K562 (cell line): ENCODE results near the gene PRR7.

Experiments
- GATAD2B ChIP-seq: fragments of 450-650 bp; IDR thresholded peaks from 2 replicates; pipeline ENCODE4 v1.6.1; 2017; ENCODE audit warnings: mild to moderate bottlenecking, borderline replicate concordance
- HMGXB4 ChIP-seq: sonication (generic); formaldehyde crosslinking; IDR thresholded peaks from 2 replicates; pipeline ENCODE4 v1.8.1; 2023; ENCODE audit warnings: mild to moderate bottlenecking, missing genetic modification reagents
- MECOM ChIP-seq: fragments of 250-450 bp; sonication (Bioruptor Pico); IDR thresholded peaks from 2 replicates; pipeline ENCODE4 v1.8.0; 2022; ENCODE audit warnings: inconsistent platforms
- TF ChIP-seq, protein P1 (sequence below), 3 experiments: IDR thresholded peaks in 2 of 3; conservative IDR thresholded peaks in 1 of 3; 2 replicates each; pipeline ENCODE4 v1.5.1; 2011 to 2012; ENCODE audit warnings: low read length in 3 of 3, mild to moderate bottlenecking in 3 of 3, control low read depth in 2 of 3, improper control_type of control experiment in 1 of 3, inconsistent platforms in 1 of 3, low read depth in 1 of 3, mixed read lengths in 1 of 3, moderate library complexity in 1 of 3; ENCODE audit not compliant: insufficient read depth in 2 of 3
- TF ChIP-seq, protein P2 (sequence below): fragments of 450-650 bp; IDR thresholded peaks from 2 replicates; pipeline ENCODE4 v1.7.1; 2018; ENCODE audit warnings: mild to moderate bottlenecking, low read depth; ENCODE audit not compliant: partially characterized antibody
- TF ChIP-seq, protein P3 (sequence below): fragments of 150-350 bp; conservative IDR thresholded peaks from 2 replicates; pipeline ENCODE4 v1.6.1; 2014; ENCODE audit warnings: low read length
- TF ChIP-seq, protein P4 (sequence below): fragments of 450-650 bp; formaldehyde crosslinking; IDR thresholded peaks from 2 replicates; pipeline ENCODE4 v1.4.0; 2020; ENCODE audit warnings: mild to moderate bottlenecking, mixed read lengths

DNA sequence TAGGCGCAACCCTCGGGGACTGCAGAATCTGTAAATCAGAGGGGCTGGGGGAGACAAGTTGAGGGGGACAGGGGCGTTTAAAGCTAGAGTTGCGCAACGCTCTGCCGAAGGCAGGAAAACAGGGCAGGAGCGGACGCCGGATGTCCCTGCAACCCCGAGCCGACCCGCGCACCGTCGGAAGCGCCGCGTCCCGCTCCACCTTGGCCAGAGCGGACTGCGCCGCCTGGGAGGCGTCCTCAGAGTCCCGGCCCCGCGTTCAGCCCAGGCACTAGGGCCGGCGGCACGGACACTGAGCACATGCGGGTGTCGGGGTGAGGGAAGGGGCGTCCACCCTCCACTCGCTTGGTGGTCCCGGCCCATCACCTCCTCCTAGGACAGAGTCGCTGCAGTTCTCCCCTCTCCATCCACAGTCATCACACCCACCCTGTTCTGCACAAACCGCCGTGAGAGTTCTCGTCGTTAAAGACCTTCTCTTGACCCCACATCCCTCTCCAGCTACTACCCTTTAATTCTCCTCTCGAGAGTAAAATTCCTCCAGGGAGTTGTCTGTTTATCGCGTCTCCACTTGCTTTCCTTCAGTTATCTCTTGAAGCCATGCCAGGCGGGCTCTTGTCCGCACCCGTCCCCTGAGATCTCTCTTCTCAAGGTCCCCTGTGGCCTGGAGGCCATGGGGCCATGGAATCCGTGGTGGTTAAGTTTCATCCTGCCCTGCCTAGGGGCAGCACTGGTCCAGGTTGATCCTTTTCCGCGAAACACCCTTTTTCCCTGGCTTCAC lies 51.6 kb downstream of the PRR7 start:
- TF ChIP-seq GATAD2B (no peak), HMGXB4 (CRISPR knock-in tag) (no peak), MECOM (CRISPR knock-in tag) (no peak)
- TF ChIP-seq, protein P1, sequence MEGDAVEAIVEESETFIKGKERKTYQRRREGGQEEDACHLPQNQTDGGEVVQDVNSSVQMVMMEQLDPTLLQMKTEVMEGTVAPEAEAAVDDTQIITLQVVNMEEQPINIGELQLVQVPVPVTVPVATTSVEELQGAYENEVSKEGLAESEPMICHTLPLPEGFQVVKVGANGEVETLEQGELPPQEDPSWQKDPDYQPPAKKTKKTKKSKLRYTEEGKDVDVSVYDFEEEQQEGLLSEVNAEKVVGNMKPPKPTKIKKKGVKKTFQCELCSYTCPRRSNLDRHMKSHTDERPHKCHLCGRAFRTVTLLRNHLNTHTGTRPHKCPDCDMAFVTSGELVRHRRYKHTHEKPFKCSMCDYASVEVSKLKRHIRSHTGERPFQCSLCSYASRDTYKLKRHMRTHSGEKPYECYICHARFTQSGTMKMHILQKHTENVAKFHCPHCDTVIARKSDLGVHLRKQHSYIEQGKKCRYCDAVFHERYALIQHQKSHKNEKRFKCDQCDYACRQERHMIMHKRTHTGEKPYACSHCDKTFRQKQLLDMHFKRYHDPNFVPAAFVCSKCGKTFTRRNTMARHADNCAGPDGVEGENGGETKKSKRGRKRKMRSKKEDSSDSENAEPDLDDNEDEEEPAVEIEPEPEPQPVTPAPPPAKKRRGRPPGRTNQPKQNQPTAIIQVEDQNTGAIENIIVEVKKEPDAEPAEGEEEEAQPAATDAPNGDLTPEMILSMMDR (IDR thresholded peaks at IDR 0.05 in 2 of 3, conservative IDR thresholded peaks at IDR 0.05 in 1 of 3; ENCODE audit: insufficient read depth in 2 of 3, low read depth in 1 of 3, low read length in 3 of 3): 0 out of 6 replicates have a peak, but pooled peaks of 1 of the 3 experiments have one; percentile 4
- TF ChIP-seq, protein P2, sequence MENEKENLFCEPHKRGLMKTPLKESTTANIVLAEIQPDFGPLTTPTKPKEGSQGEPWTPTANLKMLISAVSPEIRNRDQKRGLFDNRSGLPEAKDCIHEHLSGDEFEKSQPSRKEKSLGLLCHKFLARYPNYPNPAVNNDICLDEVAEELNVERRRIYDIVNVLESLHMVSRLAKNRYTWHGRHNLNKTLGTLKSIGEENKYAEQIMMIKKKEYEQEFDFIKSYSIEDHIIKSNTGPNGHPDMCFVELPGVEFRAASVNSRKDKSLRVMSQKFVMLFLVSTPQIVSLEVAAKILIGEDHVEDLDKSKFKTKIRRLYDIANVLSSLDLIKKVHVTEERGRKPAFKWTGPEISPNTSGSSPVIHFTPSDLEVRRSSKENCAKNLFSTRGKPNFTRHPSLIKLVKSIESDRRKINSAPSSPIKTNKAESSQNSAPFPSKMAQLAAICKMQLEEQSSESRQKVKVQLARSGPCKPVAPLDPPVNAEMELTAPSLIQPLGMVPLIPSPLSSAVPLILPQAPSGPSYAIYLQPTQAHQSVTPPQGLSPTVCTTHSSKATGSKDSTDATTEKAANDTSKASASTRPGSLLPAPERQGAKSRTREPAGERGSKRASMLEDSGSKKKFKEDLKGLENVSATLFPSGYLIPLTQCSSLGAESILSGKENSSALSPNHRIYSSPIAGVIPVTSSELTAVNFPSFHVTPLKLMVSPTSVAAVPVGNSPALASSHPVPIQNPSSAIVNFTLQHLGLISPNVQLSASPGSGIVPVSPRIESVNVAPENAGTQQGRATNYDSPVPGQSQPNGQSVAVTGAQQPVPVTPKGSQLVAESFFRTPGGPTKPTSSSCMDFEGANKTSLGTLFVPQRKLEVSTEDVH: no peak
- TF ChIP-seq, protein P3, sequence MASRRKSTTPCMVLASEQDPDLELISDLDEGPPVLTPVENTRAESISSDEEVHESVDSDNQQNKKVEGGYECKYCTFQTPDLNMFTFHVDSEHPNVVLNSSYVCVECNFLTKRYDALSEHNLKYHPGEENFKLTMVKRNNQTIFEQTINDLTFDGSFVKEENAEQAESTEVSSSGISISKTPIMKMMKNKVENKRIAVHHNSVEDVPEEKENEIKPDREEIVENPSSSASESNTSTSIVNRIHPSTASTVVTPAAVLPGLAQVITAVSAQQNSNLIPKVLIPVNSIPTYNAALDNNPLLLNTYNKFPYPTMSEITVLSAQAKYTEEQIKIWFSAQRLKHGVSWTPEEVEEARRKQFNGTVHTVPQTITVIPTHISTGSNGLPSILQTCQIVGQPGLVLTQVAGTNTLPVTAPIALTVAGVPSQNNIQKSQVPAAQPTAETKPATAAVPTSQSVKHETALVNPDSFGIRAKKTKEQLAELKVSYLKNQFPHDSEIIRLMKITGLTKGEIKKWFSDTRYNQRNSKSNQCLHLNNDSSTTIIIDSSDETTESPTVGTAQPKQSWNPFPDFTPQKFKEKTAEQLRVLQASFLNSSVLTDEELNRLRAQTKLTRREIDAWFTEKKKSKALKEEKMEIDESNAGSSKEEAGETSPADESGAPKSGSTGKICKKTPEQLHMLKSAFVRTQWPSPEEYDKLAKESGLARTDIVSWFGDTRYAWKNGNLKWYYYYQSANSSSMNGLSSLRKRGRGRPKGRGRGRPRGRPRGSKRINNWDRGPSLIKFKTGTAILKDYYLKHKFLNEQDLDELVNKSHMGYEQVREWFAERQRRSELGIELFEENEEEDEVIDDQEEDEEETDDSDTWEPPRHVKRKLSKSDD: no peak
- TF ChIP-seq, protein P4, sequence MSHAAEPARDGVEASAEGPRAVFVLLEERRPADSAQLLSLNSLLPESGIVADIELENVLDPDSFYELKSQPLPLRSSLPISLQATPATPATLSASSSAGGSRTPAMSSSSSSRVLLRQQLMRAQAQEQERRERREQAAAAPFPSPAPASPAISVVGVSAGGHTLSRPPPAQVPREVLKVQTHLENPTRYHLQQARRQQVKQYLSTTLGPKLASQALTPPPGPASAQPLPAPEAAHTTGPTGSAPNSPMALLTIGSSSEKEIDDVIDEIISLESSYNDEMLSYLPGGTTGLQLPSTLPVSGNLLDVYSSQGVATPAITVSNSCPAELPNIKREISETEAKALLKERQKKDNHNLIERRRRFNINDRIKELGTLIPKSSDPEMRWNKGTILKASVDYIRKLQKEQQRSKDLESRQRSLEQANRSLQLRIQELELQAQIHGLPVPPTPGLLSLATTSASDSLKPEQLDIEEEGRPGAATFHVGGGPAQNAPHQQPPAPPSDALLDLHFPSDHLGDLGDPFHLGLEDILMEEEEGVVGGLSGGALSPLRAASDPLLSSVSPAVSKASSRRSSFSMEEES (CRISPR knock-in tag): no peak
